Endothelial cell of umbilical vein (primary cell): ENCODE results near the gene METTL26. TPM values are rescaled to one million over a fixed set of nuclear protein-coding genes. Genes with fewer than 3 reads are reported as not detected.

Experiments
- BruUV-seq: library from RNA; stranded (reverse); fragments of 400-500 nt; replicated peaks from 2 replicates; lab custom pipeline; 2021; lab: Mats Ljungman, UMichigan
- CTCF ChIA-PET: fragments of 300-600, 350-600 bp; sonication (Branson Sonifier 250); formaldehyde crosslinking; loops from one replicate; lab custom pipeline; 2021; ENCODE audit warnings: antibody characterized with exemption, inconsistent platforms; lab: Charles Lee
- POLR2A ChIA-PET: fragments of 300-600, 350-600 bp; sonication (Branson Sonifier 250); formaldehyde crosslinking; loops from one replicate; lab custom pipeline; 2021; ENCODE audit warnings: antibody characterized with exemption, inconsistent platforms; lab: Charles Lee
- DNase-seq: peaks from one replicate; pipeline ENCODE4 v3.0.0-alpha.2; 2011; ENCODE audit warnings: low read depth, low spot score
- FAIRE-seq: peaks from 2 replicates; lab custom pipeline; 2011; peaks lifted over from hg19 to GRCh38; lab: Jason Lieb, UNC
- H2AFZ ChIP-seq: 2 replicates; pipeline ENCODE4 v1.6.0; 2012; ENCODE audit warnings: low read depth, low read length, control low read depth, inconsistent platforms
- H3K27ac ChIP-seq: 2 replicates; pipeline ENCODE4 v1.5.1; 2011; ENCODE audit warnings: low read depth, mild to moderate bottlenecking, control low read depth, low read length, moderate library complexity; ENCODE audit not compliant: insufficient read depth
- H3K27me3 ChIP-seq, 2 experiments: 2 replicates each; pipeline versions ENCODE4 v1.6.0 to v1.6.1; 2011; ENCODE audit warnings: low read length in 2 of 2, mixed read lengths in 1 of 2; ENCODE audit not compliant: control insufficient read depth in 2 of 2, insufficient read depth in 2 of 2
- H3K36me3 ChIP-seq, 2 experiments: 2 replicates in 1 of 2; 3 replicates in 1 of 2; pipeline ENCODE4 v1.5.1; 2011; ENCODE audit warnings: low read length in 2 of 2, mild to moderate bottlenecking in 1 of 2, moderate library complexity in 1 of 2; ENCODE audit not compliant: control insufficient read depth in 2 of 2, insufficient read depth in 2 of 2; ENCODE audit errors: extremely low read depth in 1 of 2
- H3K4me1 ChIP-seq: 3 replicates; pipeline ENCODE4 v1.5.1; 2011; ENCODE audit warnings: mild to moderate bottlenecking, low read length; ENCODE audit not compliant: control insufficient read depth, insufficient read depth; ENCODE audit errors: extremely low read depth
- H3K4me2 ChIP-seq: 2 replicates; pipeline ENCODE4 v1.6.1; 2011; ENCODE audit warnings: low read length, control low read depth, mixed read lengths; ENCODE audit not compliant: insufficient read depth
- H3K4me3 ChIP-seq, 3 experiments: fragments of 200-600 bp in 1 of 3; sonication (generic), shearing (Covaris generic) in 1 of 3; replicated peaks in 1 of 3; 2 replicates each; pipeline ENCODE4 v1.5.1; 2011 to 2016; ENCODE audit warnings: control low read depth in 3 of 3, low read length in 3 of 3, mild to moderate bottlenecking in 2 of 3, inconsistent platforms in 1 of 3, low read depth in 1 of 3, moderate library complexity in 1 of 3; ENCODE audit not compliant: insufficient read depth in 1 of 3
- H3K79me2 ChIP-seq: 2 replicates; pipeline ENCODE4 v1.6.0; 2012; ENCODE audit warnings: low read length, inconsistent platforms; ENCODE audit not compliant: control insufficient read depth, insufficient read depth
- H3K9ac ChIP-seq: replicated peaks from 2 replicates; pipeline ENCODE3; 2011; ENCODE audit warnings: low read length, control low read depth; ENCODE audit not compliant: insufficient read depth; ENCODE audit errors: extremely low read depth
- H3K9me1 ChIP-seq: replicated peaks from 3 replicates; pipeline ENCODE4 v1.6.0; 2011; ENCODE audit warnings: mild to moderate bottlenecking, low read length; ENCODE audit not compliant: control insufficient read depth, insufficient read depth; ENCODE audit errors: extremely low read depth
- H3K9me3 ChIP-seq: replicated peaks from 2 replicates; pipeline ENCODE4 v1.5.1; 2012; ENCODE audit warnings: low read length, inconsistent platforms; ENCODE audit not compliant: control insufficient read depth, insufficient read depth
- H4K20me1 ChIP-seq: replicated peaks from 2 replicates; pipeline ENCODE3; 2011; ENCODE audit warnings: mild to moderate bottlenecking, low read length; ENCODE audit not compliant: control insufficient read depth, insufficient read depth; ENCODE audit errors: extremely low read depth
- EZH2 ChIP-seq: IDR thresholded peaks from 2 replicates; pipeline ENCODE4 v1.6.1; 2012; ENCODE audit warnings: borderline replicate concordance, low read depth, mild to moderate bottlenecking, moderate library complexity, low read length, inconsistent platforms; ENCODE audit not compliant: severe bottlenecking
- FOS ChIP-seq: IDR thresholded peaks from 2 replicates; pipeline ENCODE4 v1.6.1; 2011; ENCODE audit warnings: mild to moderate bottlenecking, low read length, moderate library complexity, borderline replicate concordance; ENCODE audit not compliant: insufficient read depth
- GATA2 ChIP-seq: IDR thresholded peaks from 2 replicates; pipeline ENCODE4 v1.7.0; 2011; ENCODE audit warnings: low read depth, mild to moderate bottlenecking, moderate library complexity, mixed read lengths, low read length; ENCODE audit not compliant: insufficient read length, insufficient read depth
- JUN ChIP-seq: IDR thresholded peaks from 2 replicates; pipeline ENCODE4 v1.6.1; 2011; ENCODE audit warnings: borderline replicate concordance, low read depth; ENCODE audit not compliant: insufficient read length, insufficient read depth
- MYC ChIP-seq: IDR thresholded peaks from one replicate; pipeline ENCODE4 v1.6.1; 2011; ENCODE audit warnings: mild to moderate bottlenecking, low read depth, low read length
- POLR2A ChIP-seq: IDR thresholded peaks from 2 replicates; pipeline ENCODE4 v1.6.1; 2012; ENCODE audit warnings: low read depth, mild to moderate bottlenecking, control low read depth, low read length
- POLR2AphosphoS5 ChIP-seq: IDR thresholded peaks from 2 replicates; pipeline ENCODE4 v1.6.1; 2012; ENCODE audit warnings: low read depth, mild to moderate bottlenecking, control low read depth, low read length, moderate library complexity; ENCODE audit not compliant: insufficient read depth
- dilution Hi-C: fragments of 300-500 bp; cut with MboI; formaldehyde crosslinking; loops from one replicate; pipeline ENCODE4 v1.15.0; 2019; ENCODE audit warnings: low sequenced_read_pairs; ENCODE audit not compliant: extremely low pct_ligation_motif_present
- intact Hi-C: fragments of 100-400 bp; cut with micrococcal nuclease; formaldehyde crosslinking; loops from one replicate; pipeline ENCODE4 v1.10.0; 2022
- polyA plus RNA-seq, 4 experiments: library from polyadenylated mRNA; depleted of rRNA in 3 of 4; stranded (reverse) in 3 of 4; unstranded in 1 of 4; fragments of >200 nt; gene quantifications; 2 replicates each; pipeline versions ENCODE4 v1.2.1 to v1.2.3, GENCODE V29; 2011 to 2012; ENCODE audit warnings: missing spikeins in 1 of 4
- total RNA-seq: library from RNA; stranded (reverse); gene quantifications from 2 replicates; pipeline ENCODE4 v1.2.3, GENCODE V29; 2021
- TF ChIP-seq, protein P1 (sequence below), 2 donors: IDR thresholded peaks; 1 replicate in 1 of 2; 2 replicates in 1 of 2; pipeline ENCODE4 v1.5.1; 2011; ENCODE audit warnings: low read length in 2 of 2, mild to moderate bottlenecking in 2 of 2, moderate library complexity in 2 of 2, control low read depth in 1 of 2, inconsistent platforms in 1 of 2, low read depth in 1 of 2; ENCODE audit not compliant: insufficient read depth in 1 of 2; ENCODE audit errors: extremely low read depth in 1 of 2
- TF ChIP-seq, protein P2 (sequence below): IDR thresholded peaks from 2 replicates; pipeline ENCODE4 v1.6.1; 2011; ENCODE audit not compliant: insufficient read depth, insufficient read length

The METTL26 gene
- total and polyA plus RNA-seq, 2 donors (not counting 3 experiments of a cell fraction or from before 2014, with no cell fraction given), result 114 to 138 TPM

DNA sequence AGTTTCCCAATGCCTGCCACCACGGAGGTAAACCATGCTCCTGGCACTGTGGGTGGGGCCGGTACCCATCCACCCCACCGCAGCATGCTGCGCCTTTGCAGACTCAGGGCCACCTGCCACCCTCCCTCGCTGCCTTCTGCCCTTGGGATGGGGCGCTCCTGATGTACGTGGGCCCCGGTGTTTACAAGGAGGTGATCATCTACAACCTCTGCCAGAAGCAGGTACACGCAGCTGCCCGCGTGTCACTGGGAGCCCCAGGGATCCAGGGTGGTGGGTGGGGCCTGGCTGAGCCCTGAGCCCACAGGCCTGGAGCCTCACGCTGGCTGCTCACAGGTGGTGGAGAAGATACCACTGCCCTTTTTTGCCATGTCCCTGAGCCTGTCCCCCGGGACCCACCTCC, 30.5 kb upstream of the METTL26 start:
- ChIA-PET CTCF (no interaction called here), POLR2A (no interaction called here)
- TF ChIP-seq GATA2 (no peak), EZH2 (no peak)
- H2AFZ ChIP-seq, result no peak overlapping the region
- no peak for FAIRE-seq
- BruUV-seq, result no TSS peak
- no peak for DNase-seq
- intact Hi-C loops (no loop called here), dilution Hi-C loops (no loop called here)
- H3K9me1 ChIP-seq, result no peaks in the 10 kb centered on the region
- peaks cover 2 to 18% of the 10 kb centered on the region in 2 experiments for H3K36me3 ChIP-seq
- H3K4me2 ChIP-seq, result no peak overlapping the region
- no peak overlapping the region for H3K4me3 ChIP-seq
- no peak overlapping the region for H3K27ac ChIP-seq
- H4K20me1 ChIP-seq, result no peaks in the 10 kb centered on the region
- no peaks in the 10 kb centered on the region for H3K27me3 ChIP-seq
- H3K4me1 ChIP-seq, result no peaks in the 10 kb centered on the region
- no peaks in the 10 kb centered on the region for H3K9me3 ChIP-seq
- H3K9ac ChIP-seq, result no peak overlapping the region
- H3K79me2 ChIP-seq, result peaks cover 18% of the 10 kb centered on the region

DNA sequence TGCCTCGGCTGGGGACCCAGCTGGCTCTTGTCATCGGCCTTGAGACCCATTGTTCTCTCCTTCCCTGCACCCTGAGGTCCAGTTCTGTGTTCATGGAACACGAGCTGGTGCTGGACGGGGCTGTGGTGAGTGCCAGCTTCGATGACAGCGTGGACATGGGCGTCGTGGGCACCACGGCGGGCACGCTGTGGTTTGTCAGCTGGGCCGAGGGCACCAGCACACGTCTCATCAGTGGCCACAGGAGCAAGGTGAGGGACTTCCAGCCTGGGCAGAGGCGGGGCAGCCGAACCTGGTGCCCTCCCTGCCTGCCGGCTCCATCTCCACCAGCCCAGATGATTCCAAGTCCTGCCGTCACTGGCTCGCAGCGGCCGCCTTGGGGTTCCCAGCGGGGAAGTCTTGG, 26.5 kb upstream of the METTL26 start:
- Histone ChIP-seq H3K27me3 (no peaks in the 10 kb centered on the region), H3K4me3 (no peak overlapping the region), H3K36me3 (peaks cover 0 to 3% of the 10 kb centered on the region in 2 experiments), H3K4me1 (no peaks in the 10 kb centered on the region), H4K20me1 (no peaks in the 10 kb centered on the region), H3K79me2 (no peaks in the 10 kb centered on the region), H3K9me3 (no peaks in the 10 kb centered on the region), H3K9ac (no peak overlapping the region), H2AFZ (no peak overlapping the region), H3K27ac (no peak overlapping the region), H3K4me2 (no peak overlapping the region), H3K9me1 (no peaks in the 10 kb centered on the region)
- intact Hi-C loops, result no loop called here
- dilution Hi-C loops, result no loop called here
- FAIRE-seq, result no peak
- ChIA-PET CTCF (interaction anchor here (0.7 to 1.4 kb wide), 2 partner anchors 24 to 26 kb away, joined by 3 read pairs; partner anchors contain the start of gene METTL26), POLR2A (no interaction called here)
- TF ChIP-seq FOS, result no peak
- TF ChIP-seq EZH2, result no peak
- TF ChIP-seq POLR2A, result no peak
- TF ChIP-seq MYC, result no peak
- no peak for TF ChIP-seq JUN
- no peak for TF ChIP-seq POLR2AphosphoS5
- TF ChIP-seq, protein P1, sequence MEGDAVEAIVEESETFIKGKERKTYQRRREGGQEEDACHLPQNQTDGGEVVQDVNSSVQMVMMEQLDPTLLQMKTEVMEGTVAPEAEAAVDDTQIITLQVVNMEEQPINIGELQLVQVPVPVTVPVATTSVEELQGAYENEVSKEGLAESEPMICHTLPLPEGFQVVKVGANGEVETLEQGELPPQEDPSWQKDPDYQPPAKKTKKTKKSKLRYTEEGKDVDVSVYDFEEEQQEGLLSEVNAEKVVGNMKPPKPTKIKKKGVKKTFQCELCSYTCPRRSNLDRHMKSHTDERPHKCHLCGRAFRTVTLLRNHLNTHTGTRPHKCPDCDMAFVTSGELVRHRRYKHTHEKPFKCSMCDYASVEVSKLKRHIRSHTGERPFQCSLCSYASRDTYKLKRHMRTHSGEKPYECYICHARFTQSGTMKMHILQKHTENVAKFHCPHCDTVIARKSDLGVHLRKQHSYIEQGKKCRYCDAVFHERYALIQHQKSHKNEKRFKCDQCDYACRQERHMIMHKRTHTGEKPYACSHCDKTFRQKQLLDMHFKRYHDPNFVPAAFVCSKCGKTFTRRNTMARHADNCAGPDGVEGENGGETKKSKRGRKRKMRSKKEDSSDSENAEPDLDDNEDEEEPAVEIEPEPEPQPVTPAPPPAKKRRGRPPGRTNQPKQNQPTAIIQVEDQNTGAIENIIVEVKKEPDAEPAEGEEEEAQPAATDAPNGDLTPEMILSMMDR (IDR thresholded peaks at IDR 0.05; ENCODE audit: extremely low read depth in 1 of 2, insufficient read depth in 1 of 2, low read depth in 1 of 2, low read length in 2 of 2), result no peak
- TF ChIP-seq GATA2, result no peak
- TF ChIP-seq, protein P2, sequence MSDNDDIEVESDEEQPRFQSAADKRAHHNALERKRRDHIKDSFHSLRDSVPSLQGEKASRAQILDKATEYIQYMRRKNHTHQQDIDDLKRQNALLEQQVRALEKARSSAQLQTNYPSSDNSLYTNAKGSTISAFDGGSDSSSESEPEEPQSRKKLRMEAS, result no peak
- no peak for DNase-seq
- BruUV-seq, result no TSS peak
